Stimulated activated CD4-positive, alpha-beta T cell treated with anti-CD3 and anti-CD28 coated beads, Interleukin-15, amount 100 ng/mL, for 48 hours (primary cell): Measurements from ENCODE around the gene NTN5.

Experiments used
- DNase-seq, 2 donors: peaks; one replicate each; pipeline ENCODE4 v3.0.0-alpha.2; 2020; ENCODE audit warnings: low read depth in 2 of 2

The NTN5 gene

GRCh38 chr19:48615231-48616040 lies 57.4 kb downstream of the NTN5 start:
- DNase-seq, result no peak

DNA sequence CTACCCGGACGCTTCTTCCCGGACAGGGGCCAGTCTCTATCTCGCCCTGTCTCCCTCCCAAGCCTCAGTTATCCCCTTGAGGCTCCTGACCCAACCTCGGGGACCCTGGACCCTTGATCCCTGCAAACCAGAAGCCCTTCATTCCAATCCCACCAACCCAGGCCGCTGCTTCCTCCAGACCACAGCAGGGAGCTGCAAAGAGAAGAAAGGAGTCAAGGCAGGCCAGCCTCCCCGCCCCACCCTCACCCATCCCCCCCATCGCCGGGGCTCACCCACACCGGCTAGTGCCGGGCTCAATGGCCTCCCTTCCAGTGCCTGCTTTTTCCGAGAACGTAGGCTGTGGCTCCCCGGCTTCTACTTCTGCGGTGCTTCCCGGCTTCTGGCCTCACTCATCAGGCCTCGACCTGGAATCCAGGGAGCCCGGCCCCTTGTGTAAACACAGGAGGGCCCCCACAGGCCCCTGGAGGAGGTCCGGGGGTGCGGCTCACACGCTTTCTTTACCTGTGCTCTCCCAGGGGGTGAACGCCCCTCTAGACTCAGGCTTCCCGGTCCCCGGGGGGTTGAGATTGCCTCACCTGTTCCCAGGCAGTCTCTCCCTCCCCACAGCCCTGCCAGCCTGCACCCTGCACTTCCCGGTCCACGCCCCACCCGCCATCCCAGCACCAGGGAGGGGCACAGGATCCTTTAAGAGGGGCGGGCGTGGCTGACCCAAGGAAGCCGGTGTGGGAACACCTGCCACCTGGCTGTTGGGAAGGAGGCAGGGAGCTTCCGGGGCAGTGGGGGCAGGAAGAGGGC lies 58.2 kb downstream of the NTN5 start, which contains the start of gene FAM83E:
Gene FAM83E, minus strand, starts transcription at position 641 of the 795 bp plus-strand sequence. CDS start 1,704 bp downstream, outside the sequence.
- no peak for DNase-seq

- DNase-seq, result no peak
Observed at GRCh38 chr19:48613852-48614435, 58.9 kb downstream of the NTN5 start.

- DNase-seq, result no peak
Observed at GRCh38 chr19:48613024-48613851, 59.6 kb downstream of the NTN5 start.

DNA sequence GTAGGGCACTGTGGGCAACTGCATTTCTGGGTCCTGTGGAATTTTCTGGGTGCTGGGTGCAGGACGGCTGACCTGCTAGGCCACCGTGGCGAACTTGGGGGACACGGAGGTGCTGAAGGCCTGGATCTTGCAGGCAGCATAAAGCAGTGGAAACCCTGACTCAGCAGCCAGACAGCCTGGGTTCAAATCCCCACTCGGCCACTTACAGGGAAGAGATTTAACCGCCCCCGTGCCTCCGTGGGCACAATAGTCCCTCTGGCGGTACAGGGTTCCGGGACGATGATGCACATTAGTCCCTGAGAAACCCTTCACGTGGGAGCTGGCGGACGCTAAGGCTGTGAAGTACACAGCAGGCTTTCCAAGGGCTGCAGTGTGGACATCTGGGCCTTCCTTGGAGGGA lies 60.9 kb downstream of the NTN5 start:
- DNase-seq, result no peak
